K562 (cell line): ENCODE data around the gene ZAP70. TPM values are rescaled to one million over a fixed set of nuclear protein-coding genes. Genes with fewer than 3 reads are reported as not detected.

Experiments used
- E2F3 ChIP-seq: fragments of 250-450 bp; sonication (Bioruptor Pico); IDR thresholded peaks from 2 replicates; pipeline ENCODE4 v1.4.0; 2020; ENCODE audit warnings: mild to moderate bottlenecking
- ETV5 ChIP-seq: sonication (generic); formaldehyde crosslinking; IDR thresholded peaks from 2 replicates; pipeline ENCODE4 v1.4.0; 2020; ENCODE audit warnings: low read depth, mild to moderate bottlenecking, missing genetic modification reagents
- HMGN3 ChIP-seq: IDR thresholded peaks from 2 replicates; pipeline ENCODE4 v1.6.1; 2011; ENCODE audit warnings: borderline replicate concordance, low read depth, mild to moderate bottlenecking, mixed read lengths, low read length; ENCODE audit not compliant: insufficient read length; ENCODE audit errors: extremely low read depth
- SP2 ChIP-seq: IDR thresholded peaks from 2 replicates; pipeline ENCODE4 v1.6.1; 2011; ENCODE audit warnings: mild to moderate bottlenecking, low read depth, low read length, moderate library complexity; ENCODE audit not compliant: poor library complexity, severe bottlenecking; ENCODE audit errors: extremely low read depth
- SRSF1 ChIP-seq: fragments of 200-400 bp; formaldehyde crosslinking; IDR thresholded peaks from 2 replicates; pipeline ENCODE4 v1.6.1; 2017; ENCODE audit warnings: mild to moderate bottlenecking, low read depth, low read length, moderate library complexity
- ZNF212 ChIP-seq: fragments of 450-650 bp; formaldehyde crosslinking; IDR thresholded peaks from 2 replicates; pipeline ENCODE4 v1.4.0; 2020; ENCODE audit warnings: mild to moderate bottlenecking
- ZNF395 ChIP-seq: fragments of 200-800 bp; sonication (Bioruptor generic); IDR thresholded peaks from 2 replicates; pipeline ENCODE4 v1.6.1; 2017; ENCODE audit warnings: missing genetic modification characterization, missing compliant biosample characterization
- polyA plus RNA-seq, 8 experiments: library from polyadenylated mRNA; depleted of rRNA in 4 of 8; stranded (reverse) in 5 of 8; unstranded in 3 of 8; fragments of >200 nt; fragmentation: Nextera tagmentation in 2 of 8; fragmentation: Illumina TruSeq in 1 of 8; extraction: Ambion mirVana in 2 of 8; extraction: Trizol in 1 of 8; gene quantifications; 2 replicates each; pipeline versions ENCODE4 v1.2.1 to v1.2.3, GENCODE V29; 2011 to 2014; ENCODE audit warnings: inconsistent platforms in 1 of 8, missing spikeins in 1 of 8
- total RNA-seq, 7 experiments: library from RNA; depleted of rRNA in 6 of 7; stranded (reverse); fragments of >200 nt in 6 of 7; fragmentation: Illumina TruSeq in 2 of 7; extraction: Trizol in 2 of 7; gene quantifications; 2 replicates each; pipeline versions ENCODE4 v1.2.1 to v1.2.3, GENCODE V29; 2011 to 2021; ENCODE audit warnings: low replicate concordance in 1 of 7

Gene ZAP70
- total and polyA plus RNA-seq, 9 of the 15 experiments (the other 6 are each of a cell fraction or from before 2014, with no cell fraction given), result 0.06 to 0.80 (median 0.21) TPM; not detected in 1

GRCh38 chr2:97732436-97733340 lies 19.3 kb downstream of the ZAP70 start (continued):
- TF ChIP-seq SP2, result no peak
- no peak for TF ChIP-seq ZNF395 (CRISPR knock-in tag)
- no peak for TF ChIP-seq SRSF1
- no peak for TF ChIP-seq ZNF212 (CRISPR knock-in tag)
- no peak for TF ChIP-seq ETV5 (CRISPR knock-in tag)
- no peak for TF ChIP-seq E2F3 (CRISPR knock-in tag)
- TF ChIP-seq HMGN3, result no peak
